NK-92 (cell line): ENCODE results near the gene DEAF1.

ENCODE experiments used
- DNase-seq: peaks from one replicate; lab custom pipeline; 2025; ENCODE audit not compliant: unreplicated experiment; lab: John Stamatoyannopoulos, UW

Gene DEAF1

GRCh38 chr11:721741-722345 is 26.8 kb upstream of the DEAF1 start:
- DNase-seq, result no peak

GRCh38 chr11:721247-721740 is 26.3 kb upstream of the DEAF1 start:
- no peak for DNase-seq

GRCh38 chr11:720642-721246 is 25.7 kb upstream of the DEAF1 start:
- DNase-seq, result no peak

- no peak for DNase-seq
Measured at GRCh38 chr11:720017-720641, 25.1 kb upstream of the DEAF1 start.

- DNase-seq, result no peak
Measured at GRCh38 chr11:719214-720016, 24.4 kb upstream of the DEAF1 start.

GRCh38 chr11:714436-714835 is 19.4 kb upstream of the DEAF1 start:
- no peak for DNase-seq

- no peak for DNase-seq
Measured at GRCh38 chr11:709109-709997, 14.3 kb upstream of the DEAF1 start.

GRCh38 chr11:708511-708910 is 13.5 kb upstream of the DEAF1 start:
- DNase-seq, result no peak

- no peak for DNase-seq
Measured at GRCh38 chr11:707817-708420, 12.9 kb upstream of the DEAF1 start.

- no peak for DNase-seq
Measured at GRCh38 chr11:706957-707816, 12.2 kb upstream of the DEAF1 start.

GRCh38 chr11:706439-706956 is 11.5 kb upstream of the DEAF1 start:
- DNase-seq, result no peak

GRCh38 chr11:705646-706438 is 10.8 kb upstream of the DEAF1 start, which contains the start of gene EPS8L2:
EPS8L2 (plus strand) TSS chr11:706231; CDS start chr11:709408, 3,177 bp downstream.
- no peak for DNase-seq

- no peak for DNase-seq
Measured at GRCh38 chr11:704781-705645, 10.0 kb upstream of the DEAF1 start.

GRCh38 chr11:704228-704674 is 9.2 kb upstream of the DEAF1 start:
- DNase-seq, result no peak

- DNase-seq, result no peak
Measured at GRCh38 chr11:703506-703905, 8.5 kb upstream of the DEAF1 start.

- DNase-seq, result no peak
Measured at GRCh38 chr11:702462-703461, 7.7 kb upstream of the DEAF1 start.
